GM12865 (cell line): ENCODE data around the gene ST6GALNAC3.

ENCODE experiments used
- DNase-seq: peaks from one replicate; pipeline ENCODE4 v3.0.0; 2010; ENCODE audit warnings: low read depth
- H3K4me3 ChIP-seq: 2 replicates; pipeline ENCODE4 v1.5.1; 2011; ENCODE audit warnings: mild to moderate bottlenecking, low read depth, low read length, control low read depth
- CTCF ChIP-seq: IDR thresholded peaks from 2 replicates; pipeline ENCODE4 v1.5.1; 2011; ENCODE audit warnings: low read length, control low read depth, low read depth, inconsistent platforms; ENCODE audit not compliant: insufficient read depth; ENCODE audit errors: missing control alignments

The ST6GALNAC3 gene

GRCh38 chr1:76140227-76140626, 65.7 kb downstream of the ST6GALNAC3 start:
- no peak for TF ChIP-seq CTCF
- DNase-seq: no peak
- no peak overlapping the region for H3K4me3 ChIP-seq

GRCh38 chr1:76141929-76142328, 67.4 kb downstream of the ST6GALNAC3 start:
- no peak for DNase-seq
- TF ChIP-seq CTCF: no peak

GRCh38 chr1:76142771-76143540, 68.4 kb downstream of the ST6GALNAC3 start:
- TF ChIP-seq CTCF: no peak
- no peak for DNase-seq
- no peak overlapping the region for H3K4me3 ChIP-seq

More at GRCh38 chr1:76141929-76142328, 67.4 kb downstream of the ST6GALNAC3 start:
- H3K4me3 ChIP-seq: no peak overlapping the region

- TF ChIP-seq CTCF: no peak
- no peak overlapping the region for H3K4me3 ChIP-seq
- DNase-seq: no peak
These were observed 69.7 kb downstream of the ST6GALNAC3 start for GRCh38 chr1:76144247-76144646.

GRCh38 chr1:76145332-76145731, 70.8 kb downstream of the ST6GALNAC3 start:
- H3K4me3 ChIP-seq: no peak overlapping the region
- no peak for DNase-seq
- TF ChIP-seq CTCF: no peak

GRCh38 chr1:76146184-76146583, 71.6 kb downstream of the ST6GALNAC3 start:
- no peak for TF ChIP-seq CTCF
- no peak for DNase-seq
- no peak overlapping the region for H3K4me3 ChIP-seq

GRCh38 chr1:76147917-76148316, 73.4 kb downstream of the ST6GALNAC3 start:
- DNase-seq: no peak
- no peak for TF ChIP-seq CTCF
- no peak overlapping the region for H3K4me3 ChIP-seq
